Right lobe of liver (tissue), 6 donors: ENCODE results near the gene NCOA1. TPM values are rescaled to one million over a fixed set of nuclear protein-coding genes. Genes with fewer than 3 reads are reported as not detected.

ENCODE experiments used
- ATAC-seq, 4 donors: fragments of 200-7000 bp; cut with Tn5 transposase; one replicate each; pipeline ENCODE4 v1.9.1; 2020; ENCODE audit warnings: mild to moderate bottlenecking in 4 of 4, moderate library complexity in 4 of 4
- DNase-seq, 3 donors: peaks; one replicate each; pipeline ENCODE4 v3.0.0-alpha.2; 2020
- H3K27ac ChIP-seq, 3 donors: fragments of 200-600 bp; one replicate each; pipeline ENCODE4 v1.8.0; 2022
- H3K27me3 ChIP-seq, 2 donors: fragments of 200-600 bp; one replicate each; pipeline ENCODE4 v1.8.0; 2022
- H3K36me3 ChIP-seq, 4 donors: fragments of 200-600 bp; sonication (generic) in 1 of 4; one replicate each; pipeline versions ENCODE4 v1.5.1 to v1.8.0; 2017 to 2022; ENCODE audit warnings: control low read depth in 1 of 4
- H3K4me1 ChIP-seq, 4 donors: fragments of 200-600 bp; sonication (generic) in 1 of 4; one replicate each; pipeline versions ENCODE4 v1.5.1 to v1.8.0; 2017 to 2022; ENCODE audit warnings: control low read depth in 1 of 4
- H3K4me3 ChIP-seq, 3 donors: fragments of 200-600 bp; one replicate each; pipeline ENCODE4 v1.8.0; 2022
- H3K9me3 ChIP-seq, 4 donors: fragments of 200-600 bp; sonication (generic) in 1 of 4; one replicate each; pipeline versions ENCODE4 v1.5.1 to v1.8.0; 2017 to 2022; ENCODE audit warnings: control low read depth in 1 of 4
- CTCF ChIP-seq, 4 donors: fragments of 200-600 bp in 3 of 4; fragments of 450-650 bp in 1 of 4; IDR thresholded peaks; one replicate each; pipeline versions ENCODE4 v1.5.1 to v1.8.0; 2016 to 2022; ENCODE audit warnings: antibody characterized with exemption in 4 of 4, mild to moderate bottlenecking in 2 of 4
- POLR2A ChIP-seq: fragments of 450-650 bp; IDR thresholded peaks from one replicate; pipeline ENCODE4 v1.6.1; 2017; ENCODE audit warnings: antibody characterized with exemption, mild to moderate bottlenecking
- WGBS: methylation state at CpG from one replicate; pipeline ENCODE4 v1.1.6; 2018; ENCODE audit warnings: low coverage, low lambda C conversion rate; ENCODE audit not compliant: insufficient coverage; ENCODE audit errors: missing lambda C conversion rate; 5-methylcytosine and 5-hydroxymethylcytosine counted together
- intact Hi-C, 2 donors: fragments of 100-400 bp; cut with DNase I; formaldehyde crosslinking; loops; one replicate each; pipeline versions ENCODE4 v1.11.2 to v1.14.1; 2022
- total RNA-seq, 6 experiments: library from RNA; depleted of rRNA in 2 of 6; stranded (reverse); fragments of >200 nt in 2 of 6; fragmentation: NEBNext Ultra II Directional in 3 of 6; extraction: Animal tissue kit (Norgen Biotek cat#: 25700) in 3 of 6; gene quantifications; one replicate each; pipeline versions ENCODE4 v1.1.0 to v1.2.4, GENCODE V29; 2016 to 2023
- donor health status: DM: no; HTN: yes; CAD: no.
- donor health status: DM: no; HTN: no; CAD: no.
- donor health status: DM: no; HTN: no; CAD: no.
- donor health status: DM: no; HTN: yes; CAD: no.
- donor health status: DM: no; HTN: yes; CAD: no.

The NCOA1 gene
- total RNA-seq, 6 experiments from 2014 or later = 13.5 to 18.9 (median 16.4) TPM

- no peak overlapping the region for H3K4me3 ChIP-seq
- TF ChIP-seq POLR2A (no peak), CTCF (IDR thresholded peaks at IDR 0.05) (no peak)
- ATAC-seq = no peak
- intact Hi-C loops = no loop called here
- H3K27me3 ChIP-seq = no peaks in the 10 kb centered on the region
- H3K27ac ChIP-seq = no peak overlapping the region
- H3K9me3 ChIP-seq = no peaks in the 10 kb centered on the region
- no peaks in the 10 kb centered on the region for H3K4me1 ChIP-seq
- DNase-seq = no peak
- WGBS = 100% methylated on average over 1 of the region's 1 CpG
- no peaks in the 10 kb centered on the region for H3K36me3 ChIP-seq
Observed at GRCh38 chr2:24638568-24638967, 147.5 kb downstream of the NCOA1 start.

- 91% methylated on average over 1 of the region's 1 CpG for WGBS
Observed at GRCh38 chr2:24642351-24642750, 151.3 kb downstream of the NCOA1 start.

GRCh38 chr2:24643051-24643450 is 152.0 kb downstream of the NCOA1 start:
- H3K4me3 ChIP-seq = no peak overlapping the region
- H3K27ac ChIP-seq = no peak overlapping the region
- WGBS = 83% methylated on average over 1 of the region's 1 CpG
- intact Hi-C loops = no loop called here
- no peaks in the 10 kb centered on the region for H3K27me3 ChIP-seq
- TF ChIP-seq CTCF (IDR thresholded peaks at IDR 0.05) = no peak
- no peak for TF ChIP-seq POLR2A
- ATAC-seq (no peak), DNase-seq (no peak)
- no peaks in the 10 kb centered on the region for H3K36me3 ChIP-seq
- H3K9me3 ChIP-seq = no peaks in the 10 kb centered on the region
- H3K4me1 ChIP-seq = no peaks in the 10 kb centered on the region

More at GRCh38 chr2:24642351-24642750, 151.3 kb downstream of the NCOA1 start:
- Histone ChIP-seq H3K36me3 (no peaks in the 10 kb centered on the region), H3K9me3 (no peaks in the 10 kb centered on the region), H3K4me1 (no peaks in the 10 kb centered on the region), H3K27me3 (no peaks in the 10 kb centered on the region), H3K27ac (no peak overlapping the region), H3K4me3 (no peak overlapping the region)
- TF ChIP-seq POLR2A (no peak), CTCF (IDR thresholded peaks at IDR 0.05) (no peak)
- DNase-seq (no peak), ATAC-seq (no peak)
- intact Hi-C loops = no loop called here

DNA sequence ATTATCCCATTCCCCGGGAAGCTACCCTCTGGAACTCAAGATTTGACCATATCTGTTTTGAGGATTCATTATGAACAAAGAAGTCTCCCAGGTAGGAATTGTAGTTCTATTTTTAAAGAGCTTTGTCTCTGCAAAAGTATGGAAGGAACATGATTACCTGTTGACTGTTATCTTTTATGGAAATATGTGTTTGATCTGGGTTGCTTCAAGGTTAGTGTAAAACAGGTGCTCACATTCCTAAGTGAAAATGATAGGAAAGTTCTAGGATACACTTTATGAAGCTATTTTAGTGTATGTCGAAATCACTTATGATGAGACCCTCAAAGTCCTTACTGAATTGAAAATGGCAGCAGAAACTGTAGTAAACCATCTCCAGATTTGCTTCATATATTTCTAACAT is 153.0 kb downstream of the NCOA1 start:
- no peaks in the 10 kb centered on the region for H3K27me3 ChIP-seq
- no peak for ATAC-seq
- intact Hi-C loops = no loop called here
- no peaks in the 10 kb centered on the region for H3K9me3 ChIP-seq
- no peak overlapping the region for H3K27ac ChIP-seq
- H3K4me1 ChIP-seq = no peaks in the 10 kb centered on the region
- no peak overlapping the region for H3K4me3 ChIP-seq
- no peaks in the 10 kb centered on the region for H3K36me3 ChIP-seq
- no peak for TF ChIP-seq POLR2A
- no peak for TF ChIP-seq CTCF (IDR thresholded peaks at IDR 0.05)
- no peak for DNase-seq
- 96% methylated on average over 2 of the region's 2 CpGs for WGBS

DNA sequence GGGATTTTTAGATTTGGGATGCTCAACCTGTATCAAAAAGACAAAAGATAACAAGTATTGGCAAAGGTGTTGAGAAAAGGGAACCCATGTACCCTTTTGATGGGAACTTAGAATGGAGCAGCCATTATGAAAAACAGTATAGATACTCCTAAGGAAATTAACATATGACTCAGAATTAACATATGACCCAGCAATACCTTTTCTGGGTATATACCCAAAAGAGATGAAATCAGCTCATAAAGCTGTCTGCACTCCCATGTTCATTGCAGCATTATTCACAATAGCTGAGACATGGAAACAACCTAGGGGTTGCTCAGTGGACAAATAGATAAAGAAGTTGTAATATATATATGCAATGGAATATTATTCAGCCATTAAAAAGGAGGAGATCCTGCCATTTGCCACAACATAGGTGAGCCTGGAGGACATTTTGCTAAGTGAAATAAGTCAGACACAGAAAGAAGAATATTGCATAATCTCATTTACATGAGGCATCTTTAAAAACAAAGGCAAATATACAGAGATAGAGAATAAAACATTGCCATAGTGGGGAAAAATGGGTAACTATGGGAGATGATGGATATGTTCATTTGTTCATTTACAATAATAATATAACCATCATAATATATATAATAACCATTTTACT is 160.1 kb downstream of the NCOA1 start:
- Histone ChIP-seq H3K27ac (no peak overlapping the region), H3K27me3 (no peaks in the 10 kb centered on the region), H3K4me3 (no peak overlapping the region), H3K9me3 (no peaks in the 10 kb centered on the region), H3K36me3 (no peaks in the 10 kb centered on the region), H3K4me1 (peaks cover 0 to 12% (median 0%) of the 10 kb centered on the region in 4 donors)
- TF ChIP-seq POLR2A (no peak), CTCF (IDR thresholded peaks at IDR 0.05) (no peak)
- intact Hi-C loops = no loop called here
- no peak for ATAC-seq
- DNase-seq = no peak
